Brain microvascular endothelial cell (primary cell): ENCODE data around the gene FAM174C.

Experiments used
- DNase-seq: peaks from one replicate; pipeline ENCODE4 v3.0.0-alpha.2; 2020
- H3K27ac ChIP-seq: fragments of 250-450 bp; sonication (Bioruptor Pico); 2 replicates; pipeline ENCODE4 v1.5.1; 2020; ENCODE audit warnings: mild to moderate bottlenecking, moderate library complexity
- H3K27me3 ChIP-seq: fragments of 250-450 bp; sonication (Bioruptor Pico); replicated peaks from 2 replicates; pipeline ENCODE4 v1.5.1; 2020; ENCODE audit warnings: mild to moderate bottlenecking
- H3K36me3 ChIP-seq: fragments of 250-450 bp; sonication (Bioruptor Pico); replicated peaks from 2 replicates; pipeline ENCODE4 v1.5.1; 2020; ENCODE audit warnings: mild to moderate bottlenecking
- H3K4me3 ChIP-seq: 2 replicates; pipeline ENCODE4 v1.5.1; 2011; ENCODE audit warnings: low read depth, mild to moderate bottlenecking, control low read depth, low read length, moderate library complexity
- CTCF ChIP-seq: IDR thresholded peaks from 2 replicates; pipeline ENCODE4 v1.5.1; 2011; ENCODE audit warnings: low read depth, mild to moderate bottlenecking, moderate library complexity, low read length, control low read depth, inconsistent platforms; ENCODE audit errors: missing control alignments
- in situ Hi-C: cut with HindIII; loops from 2 replicates; pipeline ENCODE4 v1.10.0; 2017; ENCODE audit warnings: low sequenced_read_pairs, low pct_ligation_motif_present

Gene FAM174C

GRCh38 chr19:1255186-1256161, 19.9 kb upstream of the FAM174C start:
- Histone ChIP-seq H3K27me3 (no peaks in the 10 kb centered on the region), H3K27ac (no peak overlapping the region), H3K4me3 (no peak overlapping the region), H3K36me3 (peaks cover 68% of the 10 kb centered on the region)
- TF ChIP-seq CTCF = no peak
- DNase-seq = no peak
- in situ Hi-C loops = no loop called here

- TF ChIP-seq CTCF = no peak
- no peak overlapping the region for H3K27ac ChIP-seq
- H3K4me3 ChIP-seq = no peak overlapping the region
- H3K36me3 ChIP-seq = peaks cover 54% of the 10 kb centered on the region
- in situ Hi-C loops = no loop called here
- no peak for DNase-seq
- no peaks in the 10 kb centered on the region for H3K27me3 ChIP-seq
These were observed 18.5 kb upstream of the FAM174C start for GRCh38 chr19:1256646-1257474.

- Histone ChIP-seq H3K36me3 (peaks cover 51% of the 10 kb centered on the region), H3K27ac (no peak overlapping the region), H3K4me3 (no peak overlapping the region), H3K27me3 (no peaks in the 10 kb centered on the region)
- TF ChIP-seq CTCF = no peak
- in situ Hi-C loops = no loop called here
- DNase-seq = no peak
These were observed 17.7 kb upstream of the FAM174C start for GRCh38 chr19:1257475-1258162.

GRCh38 chr19:1258163-1258492, 17.2 kb upstream of the FAM174C start:
- Histone ChIP-seq H3K27ac (no peak overlapping the region), H3K4me3 (no peak overlapping the region), H3K36me3 (peaks cover 49% of the 10 kb centered on the region), H3K27me3 (no peaks in the 10 kb centered on the region)
- TF ChIP-seq CTCF = no peak
- in situ Hi-C loops = no loop called here
- DNase-seq = no peak

GRCh38 chr19:1258707-1259205, 16.6 kb upstream of the FAM174C start:
- no peak for DNase-seq
- in situ Hi-C loops = no loop called here
- Histone ChIP-seq H3K4me3 (no peak overlapping the region), H3K27me3 (no peaks in the 10 kb centered on the region), H3K27ac (peak overlapping the region; percentile 5), H3K36me3 (peaks cover 44% of the 10 kb centered on the region)
- no peak for TF ChIP-seq CTCF
